HEK293 (cell line): ENCODE results near the gene IL12RB1.

Experiments
- CTCF ChIA-PET: fragments of 350-600 bp; formaldehyde crosslinking; extraction: SDS; loops from one replicate; lab custom pipeline; 2021; ENCODE audit warnings: antibody characterized with exemption; lab: Yijun Ruan, JAX
- POLR2A ChIA-PET: fragments of 300-600 bp; formaldehyde crosslinking; extraction: SDS; loops from one replicate; lab custom pipeline; 2020; ENCODE audit warnings: antibody characterized with exemption, inconsistent platforms; lab: Yijun Ruan, JAX
- H3K27ac ChIP-seq: fragments of 200-500 bp; sonication (Bioruptor generic); 2 replicates; pipeline ENCODE4 v1.5.1; 2014; ENCODE audit warnings: low read depth, low read length, control low read depth, inconsistent platforms; ENCODE audit errors: extremely low read depth
- H3K36me3 ChIP-seq, 2 experiments: fragments of 200-500 bp in 1 of 2; sonication (Bioruptor generic) in 1 of 2; 1 replicate in 1 of 2; 2 replicates in 1 of 2; pipeline ENCODE4 v1.5.1; 2014 to 2017; ENCODE audit warnings: inconsistent platforms in 2 of 2, low read length in 2 of 2; ENCODE audit not compliant: control insufficient read depth in 2 of 2, insufficient read depth in 1 of 2
- H3K4me1 ChIP-seq: fragments of 200-500 bp; sonication (Bioruptor generic); 2 replicates; pipeline ENCODE4 v1.5.1; 2014; ENCODE audit warnings: mild to moderate bottlenecking, low read length, inconsistent platforms; ENCODE audit not compliant: control insufficient read depth, insufficient read depth
- H3K4me3 ChIP-seq: 2 replicates; pipeline ENCODE4 v1.5.1; 2011; ENCODE audit warnings: low read depth, mild to moderate bottlenecking, control low read depth, low read length, moderate library complexity
- H3K9me3 ChIP-seq: fragments of 200-500 bp; sonication (Bioruptor generic); 2 replicates; pipeline ENCODE4 v1.5.1; 2014; ENCODE audit warnings: low read depth, low read length, inconsistent platforms; ENCODE audit not compliant: control insufficient read depth, insufficient read depth
- EGR2 ChIP-seq: fragments of 450-650 bp; formaldehyde crosslinking; IDR thresholded peaks from 2 replicates; pipeline ENCODE4 v1.5.1; 2016; ENCODE audit warnings: low read depth, missing biosample characterization, missing genetic modification characterization
- GLIS1 ChIP-seq: fragments of 450-650 bp; formaldehyde crosslinking; IDR thresholded peaks from 2 replicates; pipeline ENCODE4 v1.5.1; 2016; ENCODE audit warnings: missing biosample characterization, missing genetic modification characterization
- SETDB1 ChIP-seq: IDR thresholded peaks from one replicate; pipeline ENCODE4 v1.6.1; 2017; ENCODE audit warnings: mild to moderate bottlenecking, low read length, moderate library complexity, mixed read lengths; ENCODE audit not compliant: insufficient read length
- TRIM28 ChIP-seq: IDR thresholded peaks from 2 replicates; pipeline ENCODE4 v1.6.1; 2011; ENCODE audit warnings: low read length, control low read depth, borderline replicate concordance
- ZBTB7A ChIP-seq: fragments of 450-650 bp; formaldehyde crosslinking; IDR thresholded peaks from 2 replicates; pipeline ENCODE4 v1.5.1; 2016; ENCODE audit warnings: low read depth, missing biosample characterization, missing genetic modification characterization
- ZBTB8A ChIP-seq: fragments of 450-650 bp; formaldehyde crosslinking; IDR thresholded peaks from 2 replicates; pipeline ENCODE4 v1.5.1; 2016; ENCODE audit warnings: missing biosample characterization, missing genetic modification characterization
- ZFHX2 ChIP-seq: fragments of 450-650 bp; formaldehyde crosslinking; conservative IDR thresholded peaks from 2 replicates; pipeline ENCODE4 v1.5.1; 2016; ENCODE audit warnings: missing biosample characterization, missing genetic modification characterization
- ZNF10 ChIP-seq: fragments of 450-650 bp; formaldehyde crosslinking; IDR thresholded peaks from 2 replicates; pipeline ENCODE4 v1.5.1; 2017; ENCODE audit warnings: missing biosample characterization, missing genetic modification characterization
- ZNF121 ChIP-seq: fragments of 450-650 bp; formaldehyde crosslinking; IDR thresholded peaks from 2 replicates; pipeline ENCODE4 v1.5.1; 2016; ENCODE audit warnings: missing biosample characterization, missing genetic modification characterization
- ZNF157 ChIP-seq: fragments of 450-650 bp; formaldehyde crosslinking; IDR thresholded peaks from 2 replicates; pipeline ENCODE4 v1.5.1; 2016; ENCODE audit warnings: missing biosample characterization, missing genetic modification characterization
- ZNF2 ChIP-seq: fragments of 450-650 bp; formaldehyde crosslinking; IDR thresholded peaks from 2 replicates; pipeline ENCODE4 v1.5.1; 2016; ENCODE audit warnings: missing biosample characterization, missing genetic modification characterization
- ZNF248 ChIP-seq: fragments of 450-650 bp; formaldehyde crosslinking; IDR thresholded peaks from 2 replicates; pipeline ENCODE4 v1.5.1; 2017; ENCODE audit warnings: missing biosample characterization, missing genetic modification characterization
- ZNF302 ChIP-seq: fragments of 450-650 bp; formaldehyde crosslinking; IDR thresholded peaks from 2 replicates; pipeline ENCODE4 v1.5.1; 2016; ENCODE audit warnings: missing biosample characterization, missing genetic modification characterization, low read depth
- ZNF341 ChIP-seq: fragments of 450-650 bp; formaldehyde crosslinking; IDR thresholded peaks from 2 replicates; pipeline ENCODE4; 2016; ENCODE audit warnings: low read depth, missing biosample characterization, missing genetic modification characterization
- ZNF473 ChIP-seq: fragments of 450-650 bp; formaldehyde crosslinking; IDR thresholded peaks from 2 replicates; pipeline ENCODE4 v1.5.1; 2017; ENCODE audit warnings: missing biosample characterization, missing genetic modification characterization
- ZNF48 ChIP-seq: fragments of 450-650 bp; formaldehyde crosslinking; IDR thresholded peaks from 2 replicates; pipeline ENCODE4 v1.5.1; 2016; ENCODE audit warnings: missing biosample characterization, missing genetic modification characterization
- ZNF529 ChIP-seq: fragments of 450-650 bp; formaldehyde crosslinking; IDR thresholded peaks from 2 replicates; pipeline ENCODE4 v1.5.1; 2017; ENCODE audit warnings: missing genetic modification characterization, missing biosample characterization; ENCODE audit not compliant: insufficient replicate concordance
- ZNF701 ChIP-seq: fragments of 450-650 bp; formaldehyde crosslinking; IDR thresholded peaks from 2 replicates; pipeline ENCODE4 v1.5.1; 2016; ENCODE audit warnings: missing biosample characterization, missing genetic modification characterization
- ZNF837 ChIP-seq: fragments of 450-650 bp; formaldehyde crosslinking; IDR thresholded peaks from 2 replicates; pipeline ENCODE4 v1.5.1; 2016; ENCODE audit warnings: missing biosample characterization, missing genetic modification characterization
- TF ChIP-seq, protein P1 (sequence below): fragments of 450-650 bp; formaldehyde crosslinking; IDR thresholded peaks from 2 replicates; pipeline ENCODE4 v1.5.1; 2016; ENCODE audit warnings: missing biosample characterization, missing genetic modification characterization
- TF ChIP-seq, protein P2 (sequence below): fragments of 450-650 bp; formaldehyde crosslinking; optimal IDR thresholded peaks from 2 replicates; pipeline ENCODE3; 2016; ENCODE audit warnings: missing biosample characterization, mild to moderate bottlenecking, missing genetic modification characterization
- TF ChIP-seq, protein P3 (sequence below): fragments of 450-650 bp; formaldehyde crosslinking; IDR thresholded peaks from 2 replicates; pipeline ENCODE4 v1.5.1; 2016; ENCODE audit warnings: missing biosample characterization, missing genetic modification characterization
- TF ChIP-seq, protein P4 (sequence below): fragments of 450-650 bp; formaldehyde crosslinking; IDR thresholded peaks from 2 replicates; pipeline ENCODE4 v1.5.1; 2017; ENCODE audit warnings: missing biosample characterization, missing genetic modification characterization

The IL12RB1 gene

DNA sequence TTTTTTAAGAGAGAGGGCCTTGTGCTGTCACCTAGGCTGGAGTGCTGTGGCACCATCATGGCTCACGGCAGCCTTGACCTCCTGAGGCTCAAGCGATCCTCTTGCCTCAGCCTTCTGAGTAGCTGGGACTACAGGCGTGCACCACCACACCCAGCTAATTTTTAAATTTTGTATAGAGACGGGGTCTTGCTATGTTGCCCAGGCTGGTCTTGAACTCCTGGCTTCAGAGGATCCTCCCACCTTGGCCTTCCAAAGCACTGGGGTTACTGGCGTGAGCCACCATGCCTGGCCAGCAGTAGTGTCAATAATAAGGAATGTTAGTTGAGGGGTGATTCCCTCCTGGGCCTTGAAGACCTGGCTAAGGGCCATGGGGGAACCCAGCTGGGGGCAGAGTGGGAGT, 34.4 kb upstream of the IL12RB1 start:
- ChIA-PET CTCF (interaction anchor here (1.1 kb wide), 1 partner anchor 31 kb away, joined by 4 read pairs; the partner anchor contains the start of gene PIK3R2), POLR2A (interaction anchor here (0.6 kb wide), 1 partner anchor 21 kb away, joined by 5 read pairs; no protein-coding TSS in a partner anchor)
- Histone ChIP-seq H3K27ac (no peak overlapping the region), H3K36me3 (peaks cover 0 to 19% of the 10 kb centered on the region in 2 experiments; a peak in 1 of 3 replicates), H3K4me3 (no peak overlapping the region), H3K9me3 (no peaks in the 10 kb centered on the region), H3K4me1 (no peaks in the 10 kb centered on the region)
- peak; percentile 36; the same call in 1 of the 2 replicates for TF ChIP-seq GLIS1
- TF ChIP-seq ZNF48 (tag by site-specific recombination), result no peak
- TF ChIP-seq ZNF121 (tag by site-specific recombination), result peak; percentile 89

DNA sequence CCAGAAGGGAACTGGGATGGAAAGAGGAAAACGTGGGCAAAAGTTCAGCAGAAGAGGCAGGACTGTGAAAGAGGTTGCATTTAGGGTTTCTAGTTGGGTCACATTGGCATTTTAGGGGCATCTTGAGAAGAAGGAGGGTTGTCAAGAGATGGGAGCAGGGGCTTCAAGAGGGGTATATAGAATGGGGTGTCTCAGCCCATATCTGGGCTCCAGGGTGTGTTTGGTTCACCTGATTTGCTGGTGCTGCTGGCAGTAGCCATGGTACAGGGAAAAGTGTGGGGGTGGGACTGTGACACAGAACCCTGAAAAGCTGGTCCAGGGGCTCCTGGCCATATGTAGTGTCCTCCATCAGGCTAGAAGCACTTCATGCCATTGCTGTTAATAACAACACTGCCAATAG, 33.4 kb upstream of the IL12RB1 start:
- no peak overlapping the region for H3K27ac ChIP-seq
- no peak overlapping the region for H3K4me3 ChIP-seq
- POLR2A ChIA-PET, result no interaction called here
- H3K36me3 ChIP-seq, result peaks cover 0 to 19% of the 10 kb centered on the region in 2 experiments; a peak in 1 of 3 replicates
- no peaks in the 10 kb centered on the region for H3K4me1 ChIP-seq
- no peaks in the 10 kb centered on the region for H3K9me3 ChIP-seq
- CTCF ChIA-PET, result interaction anchor here (1.1 kb wide), 1 partner anchor 32 kb away, joined by 4 read pairs; the partner anchor contains the start of gene PIK3R2
- TF ChIP-seq ZNF701 (tag by site-specific recombination) (no peak), ZNF10 (no peak), ZNF473 (tag by site-specific recombination) (no peak), ZNF341 (no peak), SETDB1 (no peak), ZNF837 (tag by site-specific recombination) (no peak), ZNF529 (tag by site-specific recombination) (no peak), ZBTB8A (tag by site-specific recombination) (peak; percentile 57), ZBTB7A (tag by site-specific recombination) (no peak), ZNF2 (tag by site-specific recombination) (no peak), ZNF157 (tag by site-specific recombination) (no peak), TRIM28 (no peak), ZNF248 (tag by site-specific recombination) (no peak), ZNF302 (no peak), ZFHX2 (tag by site-specific recombination) (peak; percentile 4; the same call in 1 of the 2 replicates), EGR2 (peak; percentile 12; the same call in 1 of the 2 replicates)
- TF ChIP-seq, protein P1, sequence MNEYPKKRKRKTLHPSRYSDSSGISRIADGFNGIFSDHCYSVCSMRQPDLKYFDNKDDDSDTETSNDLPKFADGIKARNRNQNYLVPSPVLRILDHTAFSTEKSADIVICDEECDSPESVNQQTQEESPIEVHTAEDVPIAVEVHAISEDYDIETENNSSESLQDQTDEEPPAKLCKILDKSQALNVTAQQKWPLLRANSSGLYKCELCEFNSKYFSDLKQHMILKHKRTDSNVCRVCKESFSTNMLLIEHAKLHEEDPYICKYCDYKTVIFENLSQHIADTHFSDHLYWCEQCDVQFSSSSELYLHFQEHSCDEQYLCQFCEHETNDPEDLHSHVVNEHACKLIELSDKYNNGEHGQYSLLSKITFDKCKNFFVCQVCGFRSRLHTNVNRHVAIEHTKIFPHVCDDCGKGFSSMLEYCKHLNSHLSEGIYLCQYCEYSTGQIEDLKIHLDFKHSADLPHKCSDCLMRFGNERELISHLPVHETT, result no peak
- TF ChIP-seq, protein P2, sequence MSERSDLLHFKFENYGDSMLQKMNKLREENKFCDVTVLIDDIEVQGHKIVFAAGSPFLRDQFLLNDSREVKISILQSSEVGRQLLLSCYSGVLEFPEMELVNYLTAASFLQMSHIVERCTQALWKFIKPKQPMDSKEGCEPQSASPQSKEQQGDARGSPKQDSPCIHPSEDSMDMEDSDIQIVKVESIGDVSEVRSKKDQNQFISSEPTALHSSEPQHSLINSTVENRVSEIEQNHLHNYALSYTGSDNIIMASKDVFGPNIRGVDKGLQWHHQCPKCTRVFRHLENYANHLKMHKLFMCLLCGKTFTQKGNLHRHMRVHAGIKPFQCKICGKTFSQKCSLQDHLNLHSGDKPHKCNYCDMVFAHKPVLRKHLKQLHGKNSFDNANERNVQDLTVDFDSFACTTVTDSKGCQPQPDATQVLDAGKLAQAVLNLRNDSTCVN (tag by site-specific recombination), result no peak
- TF ChIP-seq, protein P3, sequence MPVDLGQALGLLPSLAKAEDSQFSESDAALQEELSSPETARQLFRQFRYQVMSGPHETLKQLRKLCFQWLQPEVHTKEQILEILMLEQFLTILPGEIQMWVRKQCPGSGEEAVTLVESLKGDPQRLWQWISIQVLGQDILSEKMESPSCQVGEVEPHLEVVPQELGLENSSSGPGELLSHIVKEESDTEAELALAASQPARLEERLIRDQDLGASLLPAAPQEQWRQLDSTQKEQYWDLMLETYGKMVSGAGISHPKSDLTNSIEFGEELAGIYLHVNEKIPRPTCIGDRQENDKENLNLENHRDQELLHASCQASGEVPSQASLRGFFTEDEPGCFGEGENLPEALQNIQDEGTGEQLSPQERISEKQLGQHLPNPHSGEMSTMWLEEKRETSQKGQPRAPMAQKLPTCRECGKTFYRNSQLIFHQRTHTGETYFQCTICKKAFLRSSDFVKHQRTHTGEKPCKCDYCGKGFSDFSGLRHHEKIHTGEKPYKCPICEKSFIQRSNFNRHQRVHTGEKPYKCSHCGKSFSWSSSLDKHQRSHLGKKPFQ, result no peak
- TF ChIP-seq, protein P4, sequence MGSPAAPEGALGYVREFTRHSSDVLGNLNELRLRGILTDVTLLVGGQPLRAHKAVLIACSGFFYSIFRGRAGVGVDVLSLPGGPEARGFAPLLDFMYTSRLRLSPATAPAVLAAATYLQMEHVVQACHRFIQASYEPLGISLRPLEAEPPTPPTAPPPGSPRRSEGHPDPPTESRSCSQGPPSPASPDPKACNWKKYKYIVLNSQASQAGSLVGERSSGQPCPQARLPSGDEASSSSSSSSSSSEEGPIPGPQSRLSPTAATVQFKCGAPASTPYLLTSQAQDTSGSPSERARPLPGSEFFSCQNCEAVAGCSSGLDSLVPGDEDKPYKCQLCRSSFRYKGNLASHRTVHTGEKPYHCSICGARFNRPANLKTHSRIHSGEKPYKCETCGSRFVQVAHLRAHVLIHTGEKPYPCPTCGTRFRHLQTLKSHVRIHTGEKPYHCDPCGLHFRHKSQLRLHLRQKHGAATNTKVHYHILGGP (tag by site-specific recombination), result no peak
